Ovary (tissue), 3 donors: Measurements from ENCODE around the gene MMS22L.

Experiments
- POLR2A ChIP-seq: fragments of 450-650 bp; IDR thresholded peaks from one replicate; pipeline ENCODE4 v1.6.1; 2017; ENCODE audit warnings: antibody characterized with exemption, mild to moderate bottlenecking, moderate library complexity
- TF ChIP-seq, protein P1 (sequence below), 3 donors: fragments of 450-650 bp in 2 of 3; fragments of 200-600 bp in 1 of 3; IDR thresholded peaks; one replicate each; pipeline versions ENCODE4 v1.5.1 to v1.8.0; 2016 to 2022; ENCODE audit warnings: antibody characterized with exemption in 3 of 3, mild to moderate bottlenecking in 1 of 3
- donor health status: DM: no; HTN: no; CAD: no.

DNA sequence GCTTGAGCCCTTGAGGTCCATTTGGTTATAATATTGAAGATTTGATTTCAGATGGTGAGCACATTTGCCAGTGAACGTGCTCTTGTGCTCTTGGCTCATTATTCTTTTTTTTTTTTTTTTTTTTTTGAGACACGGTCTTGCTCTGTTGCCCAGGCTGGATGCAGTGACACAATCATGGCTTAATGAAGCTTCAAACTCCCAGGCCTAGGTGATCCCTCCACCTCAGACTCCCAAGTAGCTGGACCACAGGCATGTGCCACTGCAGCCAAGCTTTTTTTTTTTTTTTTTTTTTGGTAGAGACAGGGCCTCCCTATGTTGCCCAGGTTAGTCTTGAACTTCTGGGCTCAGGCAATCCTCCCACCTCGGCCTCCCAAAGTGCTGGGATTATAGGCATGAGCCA lies 182.3 kb downstream of the MMS22L start:
- TF ChIP-seq, protein P1, sequence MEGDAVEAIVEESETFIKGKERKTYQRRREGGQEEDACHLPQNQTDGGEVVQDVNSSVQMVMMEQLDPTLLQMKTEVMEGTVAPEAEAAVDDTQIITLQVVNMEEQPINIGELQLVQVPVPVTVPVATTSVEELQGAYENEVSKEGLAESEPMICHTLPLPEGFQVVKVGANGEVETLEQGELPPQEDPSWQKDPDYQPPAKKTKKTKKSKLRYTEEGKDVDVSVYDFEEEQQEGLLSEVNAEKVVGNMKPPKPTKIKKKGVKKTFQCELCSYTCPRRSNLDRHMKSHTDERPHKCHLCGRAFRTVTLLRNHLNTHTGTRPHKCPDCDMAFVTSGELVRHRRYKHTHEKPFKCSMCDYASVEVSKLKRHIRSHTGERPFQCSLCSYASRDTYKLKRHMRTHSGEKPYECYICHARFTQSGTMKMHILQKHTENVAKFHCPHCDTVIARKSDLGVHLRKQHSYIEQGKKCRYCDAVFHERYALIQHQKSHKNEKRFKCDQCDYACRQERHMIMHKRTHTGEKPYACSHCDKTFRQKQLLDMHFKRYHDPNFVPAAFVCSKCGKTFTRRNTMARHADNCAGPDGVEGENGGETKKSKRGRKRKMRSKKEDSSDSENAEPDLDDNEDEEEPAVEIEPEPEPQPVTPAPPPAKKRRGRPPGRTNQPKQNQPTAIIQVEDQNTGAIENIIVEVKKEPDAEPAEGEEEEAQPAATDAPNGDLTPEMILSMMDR (IDR thresholded peaks at IDR 0.05): no peak
- TF ChIP-seq POLR2A: no peak
